ENCODE results near the gene KRTDAP.
A peak's percentile ranks its signal among the peaks of the same experiment; 100 is the strongest.
"Not testable (repeated sequence)": the region's sequence is repeated elsewhere in the genome, so short reads cannot be mapped to it uniquely, and the experiment has no call there.

Gene KRTDAP

GRCh38 chr19:35474104-35474503 lies 16.2 kb downstream of the KRTDAP start:
- ChIA-PET CTCF (no interaction called here), POLR2A (no interaction called here)
- TF ChIP-seq FOXK2 (IDR thresholded peaks at IDR 0.05) (no peak), L3MBTL2 (conservative IDR thresholded peaks at IDR 0.05) (peak; percentile 43), ELF4 (IDR thresholded peaks at IDR 0.05) (no peak), LEF1 (IDR thresholded peaks at IDR 0.05; ENCODE audit: borderline replicate concordance) (no peak)

DNA sequence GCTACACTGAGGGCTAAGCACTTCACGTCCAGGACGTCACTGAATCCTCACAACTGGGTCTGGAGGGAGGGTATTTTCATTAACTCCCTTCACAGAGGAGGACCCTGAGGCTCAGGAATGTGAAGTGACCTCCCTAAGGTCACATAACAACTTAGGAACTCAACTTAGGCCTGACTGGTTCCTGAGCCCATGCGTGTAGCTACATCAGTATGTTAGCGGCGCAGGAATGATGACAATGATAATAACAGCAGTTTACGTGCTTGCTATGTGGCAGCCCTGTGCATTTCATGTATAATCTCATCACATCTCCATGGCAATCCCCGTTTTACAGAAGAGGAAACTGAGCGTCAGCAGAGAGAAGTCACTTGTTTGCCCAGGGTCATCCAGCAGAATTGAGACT lies 18.3 kb downstream of the KRTDAP start:
- ChIA-PET CTCF (no interaction called here), POLR2A (interaction anchor here (1.0 kb wide), 1 partner anchor 38 kb away, joined by 3 read pairs; no protein-coding TSS in a partner anchor)
- TF ChIP-seq FOXK2 (IDR thresholded peaks at IDR 0.05), result no peak
- no peak for TF ChIP-seq HDGF (IDR thresholded peaks at IDR 0.05; ENCODE audit: borderline replicate concordance)
- no peak for TF ChIP-seq ZNF384 (IDR thresholded peaks at IDR 0.05)
- no peak for TF ChIP-seq SUZ12 (IDR thresholded peaks at IDR 0.05)
- TF ChIP-seq ELF4 (IDR thresholded peaks at IDR 0.05), result no peak
- DNase-seq (ENCODE audit: extremely low spot score), result no peak

More at GRCh38 chr19:35474104-35474503, 16.2 kb downstream of the KRTDAP start:
- DNase-seq (ENCODE audit: extremely low spot score), result no peak

GRCh38 chr19:35471075-35471474 lies 19.2 kb downstream of the KRTDAP start:
- CTCF ChIA-PET; DNase-seq (ENCODE audit: extremely low spot score): not testable (repeated sequence)

DNA sequence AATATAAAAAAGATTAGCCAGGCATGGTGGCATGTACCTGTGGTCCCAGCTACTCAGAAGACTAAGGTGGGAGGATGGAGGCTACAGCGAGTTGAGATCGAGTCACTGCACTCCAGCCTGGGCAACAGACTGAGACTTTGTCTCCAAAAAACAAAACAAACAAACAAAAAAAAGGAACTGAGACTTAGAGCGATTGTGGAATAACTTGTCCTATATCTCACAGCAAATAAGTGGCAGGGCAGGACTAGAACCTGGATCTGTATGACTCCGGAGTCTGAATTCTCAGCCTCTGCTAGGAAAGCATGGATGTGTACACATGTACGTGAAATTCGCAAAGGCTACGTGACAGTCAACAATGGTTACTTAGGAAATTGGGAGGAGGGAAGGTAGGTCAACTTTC lies 20.1 kb downstream of the KRTDAP start:
- no peak for TF ChIP-seq ARNT (IDR thresholded peaks at IDR 0.05)
- TF ChIP-seq FOXM1 (IDR thresholded peaks at IDR 0.05; ENCODE audit: borderline replicate concordance), result no peak
- TF ChIP-seq HDGF (IDR thresholded peaks at IDR 0.05; ENCODE audit: borderline replicate concordance), result no peak
- no peak for TF ChIP-seq ZNF384 (IDR thresholded peaks at IDR 0.05)
- no peak for TF ChIP-seq FOXA1 (IDR thresholded peaks at IDR 0.05)
- TF ChIP-seq CTBP1 (IDR thresholded peaks at IDR 0.05; ENCODE audit: borderline replicate concordance), result no peak
- no peak for TF ChIP-seq SP1 (IDR thresholded peaks at IDR 0.05)
- no peak for TF ChIP-seq TARDBP (IDR thresholded peaks at IDR 0.05)
- no peak for TF ChIP-seq BHLHE40 (IDR thresholded peaks at IDR 0.05; ENCODE audit: borderline replicate concordance)
- TF ChIP-seq PKNOX1 (IDR thresholded peaks at IDR 0.05), result no peak
- TF ChIP-seq ELF4 (IDR thresholded peaks at IDR 0.05), result no peak
- no peak for TF ChIP-seq L3MBTL2 (conservative IDR thresholded peaks at IDR 0.05)
- no peak for TF ChIP-seq LEF1 (IDR thresholded peaks at IDR 0.05; ENCODE audit: borderline replicate concordance)
- TF ChIP-seq SUZ12 (IDR thresholded peaks at IDR 0.05), result no peak
- no peak for TF ChIP-seq NFRKB (IDR thresholded peaks at IDR 0.05)
- CTCF ChIA-PET, result interaction anchor here (0.6 kb wide), 1 partner anchor 12 kb away, joined by 3 read pairs; no protein-coding TSS in a partner anchor
- POLR2A ChIA-PET, result no interaction called here
- DNase-seq (ENCODE audit: extremely low spot score), result no peak

More at GRCh38 chr19:35471075-35471474, 19.2 kb downstream of the KRTDAP start:
- POLR2A ChIA-PET, result not testable (repeated sequence)

DNA sequence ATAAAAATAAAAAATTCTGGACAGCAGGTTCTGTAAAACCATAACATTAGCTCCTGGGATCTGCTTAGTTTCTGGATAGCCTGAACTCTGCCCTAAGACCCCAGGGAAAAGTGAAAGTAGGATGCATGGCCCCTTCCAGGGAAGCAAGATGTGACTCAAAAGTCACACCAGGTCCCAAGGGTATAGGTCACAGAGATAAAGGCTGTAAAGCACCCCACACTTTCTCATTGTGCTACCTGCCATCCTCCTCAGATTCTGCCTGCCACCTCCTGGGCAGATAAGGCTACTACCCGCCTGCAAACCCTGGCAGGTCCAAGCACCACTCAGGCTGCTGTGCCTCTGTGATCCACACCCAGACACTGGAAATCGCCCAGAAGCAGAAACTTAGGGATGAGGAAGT lies 21.6 kb downstream of the KRTDAP start:
- ChIA-PET CTCF (interaction anchor here (1.0 kb wide), 1 partner anchor 16 kb away, joined by 3 read pairs; no protein-coding TSS in a partner anchor), POLR2A (no interaction called here)
- peak; percentile 24 for DNase-seq (ENCODE audit: extremely low spot score)
- TF ChIP-seq ZNF384 (IDR thresholded peaks at IDR 0.05) (no peak), ELF4 (IDR thresholded peaks at IDR 0.05) (no peak), HDGF (IDR thresholded peaks at IDR 0.05; ENCODE audit: borderline replicate concordance) (no peak), NFRKB (IDR thresholded peaks at IDR 0.05) (no peak), FOXA1 (IDR thresholded peaks at IDR 0.05) (no peak), FOXK2 (IDR thresholded peaks at IDR 0.05) (no peak), CTBP1 (IDR thresholded peaks at IDR 0.05; ENCODE audit: borderline replicate concordance) (no peak), SUZ12 (IDR thresholded peaks at IDR 0.05) (no peak), ARNT (IDR thresholded peaks at IDR 0.05) (no peak), PKNOX1 (IDR thresholded peaks at IDR 0.05) (no peak), FOXM1 (IDR thresholded peaks at IDR 0.05; ENCODE audit: borderline replicate concordance) (no peak), BHLHE40 (IDR thresholded peaks at IDR 0.05; ENCODE audit: borderline replicate concordance) (no peak), TARDBP (IDR thresholded peaks at IDR 0.05) (no peak), SP1 (IDR thresholded peaks at IDR 0.05) (no peak), LEF1 (IDR thresholded peaks at IDR 0.05; ENCODE audit: borderline replicate concordance) (no peak), L3MBTL2 (conservative IDR thresholded peaks at IDR 0.05) (no peak)

- CTCF ChIA-PET, result no interaction called here
- no peak for DNase-seq (ENCODE audit: extremely low spot score)
- POLR2A ChIA-PET, result no interaction called here
- TF ChIP-seq FOXM1 (IDR thresholded peaks at IDR 0.05; ENCODE audit: borderline replicate concordance) (no peak), ELF4 (IDR thresholded peaks at IDR 0.05) (no peak)
These were observed 24.0 kb downstream of the KRTDAP start for GRCh38 chr19:35466259-35466658.

DNA sequence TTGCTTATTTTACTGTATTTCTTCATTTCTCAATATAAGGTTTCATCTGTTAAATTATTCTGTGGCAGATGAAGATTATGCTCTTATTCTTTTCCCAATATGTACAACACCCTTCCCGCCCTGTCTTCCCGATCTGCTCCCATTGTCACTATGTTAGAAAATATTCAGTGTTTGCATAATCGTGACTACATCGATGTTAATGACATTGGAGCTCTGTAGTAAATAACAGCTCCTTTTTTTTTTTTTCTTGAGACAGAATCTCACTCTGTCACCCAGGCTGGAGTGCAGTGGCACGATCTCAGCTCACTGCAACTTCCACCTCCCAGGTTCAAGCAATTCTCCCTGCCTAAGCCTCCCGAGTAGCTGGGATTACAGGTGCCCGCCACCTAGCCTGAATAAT lies 27.3 kb downstream of the KRTDAP start:
- POLR2A ChIA-PET; CTCF ChIA-PET; DNase-seq (ENCODE audit: extremely low spot score): not testable (repeated sequence)

DNA sequence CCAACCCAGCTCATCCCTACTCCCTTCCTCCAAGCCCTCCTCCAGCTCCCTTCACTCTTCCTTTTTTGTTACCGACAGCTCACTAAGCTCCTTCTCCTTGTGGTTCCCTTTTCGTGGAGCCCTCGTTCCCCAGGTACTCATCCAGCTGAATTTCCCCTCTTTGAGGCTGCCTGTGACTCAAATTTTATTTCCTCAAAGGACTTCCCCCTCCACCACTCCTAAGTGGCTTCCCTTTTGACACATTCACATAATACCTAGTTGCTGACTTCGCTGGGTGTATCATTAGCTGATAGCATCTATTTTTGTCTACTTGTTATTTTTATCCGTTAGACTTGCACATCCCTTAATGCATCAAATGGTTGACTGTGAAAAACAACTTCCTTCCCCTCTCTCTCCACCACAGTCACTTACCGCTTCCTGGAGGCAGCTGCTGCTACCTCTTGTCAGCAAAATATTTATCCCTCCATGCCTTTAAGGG lies 27.7 kb downstream of the KRTDAP start:
- CTCF ChIA-PET, result no interaction called here
- TF ChIP-seq SUZ12 (IDR thresholded peaks at IDR 0.05), result no peak
- no peak for TF ChIP-seq BHLHE40 (IDR thresholded peaks at IDR 0.05; ENCODE audit: borderline replicate concordance)
- no peak for TF ChIP-seq ELF4 (IDR thresholded peaks at IDR 0.05)
- no peak for TF ChIP-seq LEF1 (IDR thresholded peaks at IDR 0.05; ENCODE audit: borderline replicate concordance)
- TF ChIP-seq TARDBP (IDR thresholded peaks at IDR 0.05), result no peak
- TF ChIP-seq FOXM1 (IDR thresholded peaks at IDR 0.05; ENCODE audit: borderline replicate concordance), result no peak
- TF ChIP-seq CTBP1 (IDR thresholded peaks at IDR 0.05; ENCODE audit: borderline replicate concordance), result no peak
- TF ChIP-seq ZNF384 (IDR thresholded peaks at IDR 0.05), result no peak
- TF ChIP-seq PKNOX1 (IDR thresholded peaks at IDR 0.05), result no peak
- TF ChIP-seq FOXA1 (IDR thresholded peaks at IDR 0.05), result no peak
- TF ChIP-seq HDGF (IDR thresholded peaks at IDR 0.05; ENCODE audit: borderline replicate concordance), result no peak
- no peak for TF ChIP-seq ARNT (IDR thresholded peaks at IDR 0.05)
- TF ChIP-seq FOXK2 (IDR thresholded peaks at IDR 0.05), result no peak
- TF ChIP-seq SP1 (IDR thresholded peaks at IDR 0.05), result no peak
- TF ChIP-seq NFRKB (IDR thresholded peaks at IDR 0.05), result no peak
- TF ChIP-seq L3MBTL2 (conservative IDR thresholded peaks at IDR 0.05), result no peak
- DNase-seq (ENCODE audit: extremely low spot score), result no peak
- POLR2A ChIA-PET, result no interaction called here

GRCh38 chr19:35461788-35462187 lies 28.5 kb downstream of the KRTDAP start:
- DNase-seq (ENCODE audit: extremely low spot score); POLR2A ChIA-PET; CTCF ChIA-PET: not testable (repeated sequence)

All from HEK293T (cell line).